ENCODE data around the gene FLNB.

GRCh38 chr3:58121183-58121582 lies 113.0 kb downstream of the FLNB start:
- TF ChIP-seq GABPA (IDR thresholded peaks at IDR 0.05; ENCODE audit: low read depth) (no peak), CTCF (IDR thresholded peaks at IDR 0.05 in 2 of 3, conservative IDR thresholded peaks at IDR 0.05 in 1 of 3; ENCODE audit: control insufficient read depth in 2 of 3, extremely low read depth in 1 of 3, insufficient read depth in 1 of 3, low read depth in 3 of 3, low read length in 3 of 3) (no peak), YBX1 (IDR thresholded peaks at IDR 0.05) (no peak)

Measured in GM12878 (cell line).